ENCODE results near the gene RTN4RL2. TPM values are rescaled to one million over a fixed set of nuclear protein-coding genes. Genes with fewer than 3 reads are reported as not detected.

The RTN4RL2 gene
- total RNA-seq, 1 donor from 2014 or later = not detected

DNA sequence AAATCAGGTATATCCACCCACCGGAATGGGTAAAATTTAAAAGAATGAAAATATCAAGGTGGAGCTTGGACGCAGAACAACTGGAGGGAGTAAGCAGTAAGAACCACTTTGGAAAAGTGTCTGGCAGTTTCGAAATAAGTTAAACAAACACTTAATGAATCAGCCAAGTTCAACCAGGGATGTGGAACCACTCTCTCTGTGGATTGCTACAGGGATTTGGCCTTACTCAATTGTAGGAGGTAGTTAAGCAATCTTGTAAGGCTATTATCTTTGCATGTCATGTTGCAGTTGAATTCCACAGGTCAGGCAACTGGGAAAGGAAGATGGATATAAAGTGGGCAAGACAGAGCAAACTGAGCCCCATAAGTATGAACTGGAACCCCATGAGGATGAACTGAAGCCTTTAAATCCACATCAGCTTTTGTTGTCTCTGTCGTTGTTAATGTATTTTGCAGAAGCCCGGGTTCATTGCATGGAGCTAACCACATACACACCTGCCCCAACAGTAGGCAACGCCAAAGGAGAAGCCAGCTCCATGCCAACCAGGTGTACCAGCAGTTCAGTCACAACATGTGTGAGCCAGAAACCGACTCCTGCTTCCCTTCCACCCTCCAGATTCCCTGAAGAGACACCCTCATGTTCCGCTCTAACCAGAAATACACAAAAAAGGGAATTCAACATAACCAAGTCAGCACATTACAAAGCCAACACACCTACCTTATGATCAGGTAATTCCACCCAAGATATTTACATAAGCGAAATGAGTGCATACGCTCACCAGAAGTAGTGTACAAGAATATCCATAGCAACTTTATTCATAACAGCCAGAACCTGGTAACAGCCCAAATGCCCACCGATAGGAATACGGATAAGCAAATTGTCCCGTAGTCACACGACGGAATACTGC is 25.4 kb upstream of the RTN4RL2 start:
- H3K27me3 ChIP-seq (ENCODE audit: control insufficient read depth, insufficient read depth, low read length) = no peaks in the 10 kb centered on the region
- no peaks in the 10 kb centered on the region for H3K36me3 ChIP-seq (ENCODE audit: control insufficient read depth, insufficient read depth, low read length)
- TF ChIP-seq, protein P1, sequence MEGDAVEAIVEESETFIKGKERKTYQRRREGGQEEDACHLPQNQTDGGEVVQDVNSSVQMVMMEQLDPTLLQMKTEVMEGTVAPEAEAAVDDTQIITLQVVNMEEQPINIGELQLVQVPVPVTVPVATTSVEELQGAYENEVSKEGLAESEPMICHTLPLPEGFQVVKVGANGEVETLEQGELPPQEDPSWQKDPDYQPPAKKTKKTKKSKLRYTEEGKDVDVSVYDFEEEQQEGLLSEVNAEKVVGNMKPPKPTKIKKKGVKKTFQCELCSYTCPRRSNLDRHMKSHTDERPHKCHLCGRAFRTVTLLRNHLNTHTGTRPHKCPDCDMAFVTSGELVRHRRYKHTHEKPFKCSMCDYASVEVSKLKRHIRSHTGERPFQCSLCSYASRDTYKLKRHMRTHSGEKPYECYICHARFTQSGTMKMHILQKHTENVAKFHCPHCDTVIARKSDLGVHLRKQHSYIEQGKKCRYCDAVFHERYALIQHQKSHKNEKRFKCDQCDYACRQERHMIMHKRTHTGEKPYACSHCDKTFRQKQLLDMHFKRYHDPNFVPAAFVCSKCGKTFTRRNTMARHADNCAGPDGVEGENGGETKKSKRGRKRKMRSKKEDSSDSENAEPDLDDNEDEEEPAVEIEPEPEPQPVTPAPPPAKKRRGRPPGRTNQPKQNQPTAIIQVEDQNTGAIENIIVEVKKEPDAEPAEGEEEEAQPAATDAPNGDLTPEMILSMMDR (IDR thresholded peaks at IDR 0.05; ENCODE audit: insufficient read depth, low read length, severe bottlenecking) = no peak
- FAIRE-seq (peak; percentile 99), DNase-seq (ENCODE audit: low read depth) (peak; percentile 97)
- H3K4me3 ChIP-seq (ENCODE audit: low read depth, low read length) = no peak overlapping the region

- FAIRE-seq (no peak), DNase-seq (ENCODE audit: low read depth) (no peak)
- Histone ChIP-seq H3K27me3 (ENCODE audit: control insufficient read depth, insufficient read depth, low read length) (no peaks in the 10 kb centered on the region), H3K36me3 (ENCODE audit: control insufficient read depth, insufficient read depth, low read length) (no peaks in the 10 kb centered on the region), H3K4me3 (ENCODE audit: low read depth, low read length) (no peak overlapping the region)
- TF ChIP-seq, protein P1 (IDR thresholded peaks at IDR 0.05; ENCODE audit: insufficient read depth, low read length, severe bottlenecking) = no peak
Observed at GRCh38 chr11:57436031-57436430, 24.3 kb upstream of the RTN4RL2 start.

DNA sequence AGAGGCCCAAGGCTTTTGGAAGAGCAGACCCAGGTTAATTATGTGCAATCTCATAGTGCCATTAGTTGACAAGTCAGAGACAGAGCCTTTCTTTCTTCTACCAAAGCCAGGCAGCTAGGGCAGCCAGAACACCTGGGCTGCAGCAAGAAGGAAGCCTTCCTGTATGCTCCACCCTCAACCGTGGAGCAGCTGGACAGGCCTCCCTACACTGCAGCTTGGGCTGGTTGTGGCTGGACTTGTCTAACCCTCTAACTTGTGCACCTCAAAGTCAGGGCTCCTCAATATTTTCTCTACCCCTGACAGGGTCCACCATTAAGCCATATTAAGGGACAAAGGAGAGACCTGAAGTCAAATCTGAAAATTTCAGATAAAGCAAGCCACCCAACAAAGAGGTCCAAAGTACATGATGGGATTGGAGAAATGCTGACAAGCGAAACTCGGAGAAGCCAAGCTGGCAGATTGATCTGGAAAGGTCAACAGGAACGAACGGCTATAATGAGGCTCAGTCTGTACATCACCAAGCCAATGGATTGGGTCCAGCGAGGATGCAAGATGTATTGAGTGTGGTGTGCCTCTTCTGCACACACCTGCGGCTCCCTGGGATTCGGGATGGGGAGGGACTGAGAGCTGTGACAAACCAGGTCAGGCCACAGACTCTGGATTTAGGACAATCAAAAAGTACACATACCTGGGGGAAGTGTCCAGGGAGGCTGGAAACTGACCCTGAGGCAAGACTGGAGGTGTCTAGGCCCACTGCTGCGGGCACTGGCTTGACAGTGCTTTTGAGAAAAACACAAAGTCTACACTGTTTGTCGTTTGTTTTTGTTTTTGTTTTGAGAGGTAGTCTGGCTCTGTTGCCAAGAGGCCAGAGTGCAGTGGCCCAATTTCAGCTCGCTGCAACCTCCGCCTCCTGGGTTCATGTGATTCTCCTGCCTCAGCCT is 21.7 kb upstream of the RTN4RL2 start:
- TF ChIP-seq, protein P1 (IDR thresholded peaks at IDR 0.05; ENCODE audit: insufficient read depth, low read length, severe bottlenecking) = no peak
- DNase-seq (ENCODE audit: low read depth) (no peak), FAIRE-seq (peak; percentile 91)
- Histone ChIP-seq H3K27me3 (ENCODE audit: control insufficient read depth, insufficient read depth, low read length) (no peaks in the 10 kb centered on the region), H3K4me3 (ENCODE audit: low read depth, low read length) (no peak overlapping the region), H3K36me3 (ENCODE audit: control insufficient read depth, insufficient read depth, low read length) (no peaks in the 10 kb centered on the region)

DNA sequence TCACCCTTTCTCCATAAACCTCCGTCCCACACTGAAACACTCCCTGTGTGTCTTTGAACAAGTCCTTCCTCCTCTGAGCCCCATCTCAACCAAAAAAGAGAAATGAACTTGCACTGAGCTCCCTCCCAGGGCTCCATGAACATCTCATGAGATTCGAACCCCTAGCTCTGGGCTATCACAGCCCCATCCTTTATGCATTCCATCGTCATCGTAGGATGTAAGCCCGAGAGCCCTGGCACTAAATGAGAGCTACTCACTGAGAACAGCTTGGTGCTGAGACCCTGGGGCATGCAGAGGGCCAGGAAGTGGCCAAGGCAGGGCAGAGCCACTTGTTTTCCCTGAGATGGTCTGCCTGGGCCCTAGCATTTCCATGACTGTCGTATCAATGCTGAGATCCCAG is 20.5 kb upstream of the RTN4RL2 start:
- Histone ChIP-seq H3K4me3 (ENCODE audit: low read depth, low read length) (no peak overlapping the region), H3K27me3 (ENCODE audit: control insufficient read depth, insufficient read depth, low read length) (no peaks in the 10 kb centered on the region), H3K36me3 (ENCODE audit: control insufficient read depth, insufficient read depth, low read length) (no peaks in the 10 kb centered on the region)
- FAIRE-seq (peak; percentile 23), DNase-seq (ENCODE audit: low read depth) (no peak)
- TF ChIP-seq, protein P1 (IDR thresholded peaks at IDR 0.05; ENCODE audit: insufficient read depth, low read length, severe bottlenecking) = no peak

GRCh38 chr11:57440744-57441414 is 19.4 kb upstream of the RTN4RL2 start:
- DNase-seq (ENCODE audit: low read depth) (no peak), FAIRE-seq (peak; percentile 40)
- TF ChIP-seq, protein P1 (IDR thresholded peaks at IDR 0.05; ENCODE audit: insufficient read depth, low read length, severe bottlenecking) = no peak
- Histone ChIP-seq H3K36me3 (ENCODE audit: control insufficient read depth, insufficient read depth, low read length) (no peaks in the 10 kb centered on the region), H3K4me3 (ENCODE audit: low read depth, low read length) (no peak overlapping the region), H3K27me3 (ENCODE audit: control insufficient read depth, insufficient read depth, low read length) (no peaks in the 10 kb centered on the region)

All from bronchial epithelial cell (primary cell).